ENCODE data around the gene HDAC4. TPM values are rescaled to one million over a fixed set of nuclear protein-coding genes. Genes with fewer than 3 reads are reported as not detected.

HDAC4 gene
- total and polyA plus RNA-seq, 9 donors, result 7.0 to 74.0 (median 46.3) TPM

DNA sequence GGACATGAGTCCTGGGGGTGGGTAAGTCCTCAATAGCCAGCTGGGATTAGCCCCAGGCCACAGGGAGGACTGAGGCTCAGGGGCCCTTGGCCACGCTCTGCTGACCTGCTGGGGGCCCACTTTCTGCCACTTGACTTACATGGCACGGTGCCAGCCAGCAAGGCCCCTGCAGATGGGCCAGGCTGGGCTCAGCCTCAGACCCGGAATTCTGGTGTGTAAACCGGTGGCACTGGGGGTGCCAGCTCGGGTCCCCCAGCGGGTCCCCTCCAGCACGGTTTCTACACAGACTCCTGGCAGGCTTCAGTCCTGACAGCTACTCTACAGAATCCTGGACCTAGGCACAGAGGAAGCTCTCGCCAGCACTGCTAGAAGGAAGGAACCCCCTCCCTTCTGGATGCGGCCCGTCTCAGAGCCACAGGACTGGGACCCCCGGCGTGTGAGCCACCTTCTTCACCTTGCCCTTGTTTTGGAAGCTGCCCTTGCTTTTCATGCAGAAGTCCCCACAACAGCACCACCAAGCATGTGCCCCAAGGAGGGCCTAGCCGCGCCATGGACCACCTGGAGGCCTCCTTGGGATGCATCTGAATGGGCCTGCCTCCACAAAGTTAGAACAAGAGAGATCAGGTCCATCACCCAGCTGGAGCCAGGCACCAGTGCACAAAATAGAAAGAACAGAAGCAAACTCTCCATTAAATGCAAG lies 8.0 kb downstream of the HDAC4 start:
- intact Hi-C loops (cut with DNase I), result loop anchor here in 2 of 4 donors (10.0 kb wide), 3 partner anchors 58 to 168 kb away; no protein-coding TSS in a partner anchor
- Histone ChIP-seq H3K4me3 (no peak overlapping the region), H3K27me3 (no peaks in the 10 kb centered on the region), H3K9me3 (no peaks in the 10 kb centered on the region), H3K4me1 (ENCODE audit: insufficient read depth) (peaks cover 4% of the 10 kb centered on the region), H3K27ac (no peak overlapping the region), H3K36me3 (no peaks in the 10 kb centered on the region)
- TF ChIP-seq EP300 (IDR thresholded peaks at IDR 0.05) (no peak), POLR2A (IDR thresholded peaks at IDR 0.05) (no peak), CTCF (IDR thresholded peaks at IDR 0.05) (no peak)
- no peak for DNase-seq
- 92% methylated on average over 14 of the region's 14 CpGs for WGBS, 3 donors

GRCh38 chr2:239392072-239392357 lies 8.8 kb downstream of the HDAC4 start:
- intact Hi-C loops (cut with DNase I), result loop anchor here in 2 of 4 donors (10.0 kb wide), 3 partner anchors 57 to 167 kb away; no protein-coding TSS in a partner anchor
- no peaks in the 10 kb centered on the region for H3K36me3 ChIP-seq
- TF ChIP-seq EP300 (IDR thresholded peaks at IDR 0.05), result no peak
- no peak for TF ChIP-seq POLR2A (IDR thresholded peaks at IDR 0.05)
- TF ChIP-seq CTCF (IDR thresholded peaks at IDR 0.05), result no peak
- DNase-seq, result peak in 1 of 5 donors; percentile 9
- H3K27me3 ChIP-seq, result no peaks in the 10 kb centered on the region
- H3K4me1 ChIP-seq (ENCODE audit: insufficient read depth), result peaks cover 4% of the 10 kb centered on the region
- WGBS, 3 donors, result 93 to 96% (median 96%) methylated on average over 12 of the region's 12 CpGs
- H3K4me3 ChIP-seq, result no peak overlapping the region
- no peaks in the 10 kb centered on the region for H3K9me3 ChIP-seq
- no peak overlapping the region for H3K27ac ChIP-seq

DNA sequence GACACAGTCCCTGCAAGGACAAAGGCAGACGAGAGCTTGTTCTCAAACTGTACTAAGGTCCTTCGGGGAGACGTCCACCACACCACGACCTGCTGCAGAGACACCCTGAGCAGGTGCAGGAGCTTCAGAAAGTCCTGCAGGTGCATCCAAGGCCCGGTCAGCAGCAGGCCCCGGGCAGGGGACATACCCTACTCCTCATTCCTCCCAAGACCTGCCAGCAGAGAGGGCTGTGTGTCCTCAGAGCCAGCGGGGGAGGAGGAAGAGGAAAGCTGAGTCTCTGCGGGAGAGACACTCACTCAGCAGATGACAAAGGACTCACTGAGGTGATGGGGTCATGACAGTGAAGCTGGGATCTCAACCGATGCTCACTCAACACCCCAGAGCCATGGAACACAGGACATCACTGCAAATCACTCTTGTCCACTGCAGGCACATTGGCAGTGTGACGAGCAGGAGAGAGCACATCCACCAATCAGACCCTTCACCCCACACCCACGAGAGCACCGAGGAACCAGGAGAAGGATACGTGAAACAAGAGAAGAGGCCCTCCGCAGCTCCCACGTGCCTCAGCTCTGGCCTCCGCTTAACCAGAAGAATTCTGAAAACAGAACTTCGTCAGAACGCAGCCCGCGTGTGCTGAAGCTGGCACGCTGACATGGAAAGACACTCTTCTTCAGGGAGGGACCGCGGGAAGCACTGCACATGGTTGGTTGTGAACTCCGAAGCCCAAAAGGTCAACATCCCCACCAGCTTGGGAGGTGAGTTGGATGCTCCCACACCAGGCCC lies 9.3 kb downstream of the HDAC4 start:
- peaks cover 4% of the 10 kb centered on the region for H3K4me1 ChIP-seq (ENCODE audit: insufficient read depth)
- no peak for TF ChIP-seq POLR2A (IDR thresholded peaks at IDR 0.05)
- TF ChIP-seq EP300 (IDR thresholded peaks at IDR 0.05), result no peak
- TF ChIP-seq CTCF (IDR thresholded peaks at IDR 0.05), result no peak
- H3K9me3 ChIP-seq, result no peaks in the 10 kb centered on the region
- no peaks in the 10 kb centered on the region for H3K27me3 ChIP-seq
- intact Hi-C loops (cut with DNase I), result loop anchor here in 2 of 4 donors (10.0 kb wide), 3 partner anchors 57 to 167 kb away; no protein-coding TSS in a partner anchor
- 84 to 87% (median 86%) methylated on average over 20 to 24 of the region's 24 CpGs for WGBS, 3 donors
- H3K4me3 ChIP-seq, result no peak overlapping the region
- no peaks in the 10 kb centered on the region for H3K36me3 ChIP-seq
- DNase-seq, result no peak
- no peak overlapping the region for H3K27ac ChIP-seq

- intact Hi-C loops (cut with DNase I), result loop anchor here in 2 of 4 donors (10.0 kb wide), 3 partner anchors 56 to 166 kb away; no protein-coding TSS in a partner anchor
- Histone ChIP-seq H3K4me1 (ENCODE audit: insufficient read depth) (peaks cover 4% of the 10 kb centered on the region), H3K9me3 (no peaks in the 10 kb centered on the region), H3K4me3 (no peak overlapping the region), H3K36me3 (no peaks in the 10 kb centered on the region), H3K27me3 (no peaks in the 10 kb centered on the region), H3K27ac (no peak overlapping the region)
- DNase-seq, result peak in 1 of 5 donors; percentile 12
- TF ChIP-seq EP300 (IDR thresholded peaks at IDR 0.05) (no peak), CTCF (IDR thresholded peaks at IDR 0.05) (no peak), POLR2A (IDR thresholded peaks at IDR 0.05) (no peak)
- WGBS, 3 donors, result 93 to 96% (median 96%) methylated on average over 26 of the region's 26 CpGs
Observed at GRCh38 chr2:239390546-239391285, 10.1 kb downstream of the HDAC4 start.
